PC-3 (cell line): ENCODE data around the gene GAS7.

Experiments
- CTCF ChIP-seq: fragments of 300-600 bp; sonication (generic); conservative IDR thresholded peaks from 2 replicates; pipeline ENCODE4 v1.5.1; 2017; ENCODE audit warnings: antibody characterized with exemption, low read depth, mild to moderate bottlenecking, low read length
- EZH2 ChIP-seq: fragments of 300-600 bp; sonication (generic); IDR thresholded peaks from one replicate; pipeline ENCODE4 v1.6.1; 2017; ENCODE audit warnings: antibody characterized with exemption, mild to moderate bottlenecking, low read length; ENCODE audit not compliant: unreplicated experiment
- EZH2phosphoT487 ChIP-seq: fragments of 300-600 bp; sonication (generic); IDR thresholded peaks from 2 replicates; pipeline ENCODE4 v1.6.1; 2018; ENCODE audit warnings: mild to moderate bottlenecking, antibody characterized with exemption, low read length, borderline replicate concordance

- TF ChIP-seq CTCF (no peak), EZH2phosphoT487 (no peak), EZH2 (no peak)
Measured at GRCh38 chr17:9957244-9957643, 241.2 kb downstream of the GAS7 start.
